HG03103 (cell line): ENCODE results near the gene ECI1.

ENCODE experiments used
- ATAC-seq: cut with Tn5 transposase; IDR thresholded peaks from one replicate; pipeline ENCODE4 v1.9.1; 2021; ENCODE audit warnings: low read depth; ENCODE audit not compliant: unreplicated experiment

The ECI1 gene, protein sequence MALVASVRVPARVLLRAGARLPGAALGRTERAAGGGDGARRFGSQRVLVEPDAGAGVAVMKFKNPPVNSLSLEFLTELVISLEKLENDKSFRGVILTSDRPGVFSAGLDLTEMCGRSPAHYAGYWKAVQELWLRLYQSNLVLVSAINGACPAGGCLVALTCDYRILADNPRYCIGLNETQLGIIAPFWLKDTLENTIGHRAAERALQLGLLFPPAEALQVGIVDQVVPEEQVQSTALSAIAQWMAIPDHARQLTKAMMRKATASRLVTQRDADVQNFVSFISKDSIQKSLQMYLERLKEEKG

GRCh38 chr16:2251296-2252111 is at the start of gene ECI1:
Gene ECI1, minus strand, starts transcription at chr16:2251587. Its CDS starts 21 bp downstream, at chr16:2251566.
- peak; percentile 80 for ATAC-seq

DNA sequence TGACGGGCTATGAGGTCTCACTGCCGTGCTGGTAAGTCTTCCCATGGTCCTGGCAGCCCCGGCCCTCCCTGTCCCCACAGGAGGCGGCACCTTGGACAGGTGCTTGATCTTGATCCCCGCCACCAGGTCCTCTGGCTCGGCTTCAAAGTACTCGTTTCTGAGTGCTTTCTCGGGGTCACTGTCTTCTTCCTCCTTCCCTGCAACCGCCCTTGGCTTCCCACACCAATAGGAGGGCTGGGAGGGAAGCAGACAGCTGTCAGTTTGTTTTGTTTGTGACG is 48.5 kb upstream of the ECI1 start:
- ATAC-seq = no peak

GRCh38 chr16:2299121-2299914 is 47.9 kb upstream of the ECI1 start:
- ATAC-seq = no peak

DNA sequence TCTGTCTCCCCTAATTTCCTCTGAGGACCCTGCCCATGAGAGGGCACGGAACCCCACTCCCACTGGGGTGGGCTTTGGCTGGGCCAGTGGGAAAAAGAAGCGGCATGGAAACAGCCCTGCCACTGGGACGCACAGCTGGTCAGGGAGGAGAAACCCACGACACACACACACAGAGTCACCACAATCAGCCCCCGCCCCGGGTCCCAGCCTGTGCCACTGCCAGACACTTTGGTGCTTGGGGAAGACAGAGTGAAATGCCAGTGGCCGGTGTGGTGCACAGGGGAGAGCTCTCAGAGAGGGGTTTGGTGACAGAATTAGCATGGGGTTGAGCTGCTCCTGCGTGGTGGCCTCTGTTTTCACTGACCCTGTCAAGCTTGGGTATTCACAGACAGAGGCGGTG is 47.2 kb upstream of the ECI1 start:
- ATAC-seq = no peak

DNA sequence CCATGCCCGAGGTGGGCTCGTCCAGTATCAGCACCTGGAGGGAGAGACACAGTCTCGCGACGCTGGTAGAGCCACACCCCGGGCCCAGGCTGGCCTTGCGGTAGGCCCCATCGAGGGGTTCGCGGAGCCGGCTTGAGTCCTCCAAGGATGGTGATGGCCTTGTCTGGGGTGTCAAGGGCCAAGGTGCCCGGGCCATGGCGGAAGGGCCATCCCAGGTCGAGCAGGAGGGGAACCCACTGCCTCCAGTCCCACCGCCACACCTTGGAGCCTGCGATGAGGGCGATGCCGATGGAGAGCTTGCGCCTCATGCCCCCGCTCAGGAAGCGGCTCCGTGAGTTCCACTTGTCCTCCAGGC is 46.1 kb upstream of the ECI1 start:
- no peak for ATAC-seq

DNA sequence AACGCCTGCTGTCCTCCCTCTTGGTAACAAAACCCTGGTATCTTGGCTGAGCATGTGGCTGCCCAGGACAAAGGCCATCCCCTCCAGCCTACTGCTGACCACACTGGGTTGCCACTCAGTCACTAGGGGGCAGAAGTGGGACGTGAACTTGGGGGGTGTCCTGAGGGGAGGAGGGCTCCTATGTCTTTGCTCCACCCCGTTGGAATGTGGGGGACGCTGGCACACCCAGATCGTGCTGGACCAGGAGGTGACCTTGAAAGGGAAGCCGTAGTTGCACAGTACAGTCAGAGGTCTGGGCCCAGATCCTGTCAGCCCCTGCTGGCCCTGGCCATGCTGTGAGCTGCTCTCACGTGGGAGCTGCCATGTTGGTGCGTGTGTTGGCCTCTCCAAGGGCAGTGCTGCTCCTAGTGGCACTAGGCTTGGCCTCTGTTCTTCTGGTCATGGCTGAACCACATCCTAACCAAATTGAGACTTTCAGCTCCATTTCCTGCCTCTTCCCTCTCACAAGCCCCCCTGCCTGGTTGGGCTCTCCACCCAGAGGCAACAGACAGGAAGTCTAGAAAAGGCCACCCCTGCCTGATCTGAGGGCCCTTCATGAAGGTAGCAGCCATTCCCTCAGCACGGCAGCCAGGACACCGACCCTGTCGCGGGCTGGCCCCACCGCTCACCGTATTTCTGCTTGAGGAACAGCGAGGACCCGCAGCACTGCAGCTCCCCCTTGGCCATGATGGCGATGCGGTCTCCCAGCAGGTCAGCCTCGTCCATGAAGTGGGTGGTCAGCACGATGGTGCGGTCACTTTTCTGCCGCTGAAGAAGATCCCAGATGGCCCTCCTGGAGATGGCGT is 45.5 kb upstream of the ECI1 start:
- ATAC-seq = no peak

DNA sequence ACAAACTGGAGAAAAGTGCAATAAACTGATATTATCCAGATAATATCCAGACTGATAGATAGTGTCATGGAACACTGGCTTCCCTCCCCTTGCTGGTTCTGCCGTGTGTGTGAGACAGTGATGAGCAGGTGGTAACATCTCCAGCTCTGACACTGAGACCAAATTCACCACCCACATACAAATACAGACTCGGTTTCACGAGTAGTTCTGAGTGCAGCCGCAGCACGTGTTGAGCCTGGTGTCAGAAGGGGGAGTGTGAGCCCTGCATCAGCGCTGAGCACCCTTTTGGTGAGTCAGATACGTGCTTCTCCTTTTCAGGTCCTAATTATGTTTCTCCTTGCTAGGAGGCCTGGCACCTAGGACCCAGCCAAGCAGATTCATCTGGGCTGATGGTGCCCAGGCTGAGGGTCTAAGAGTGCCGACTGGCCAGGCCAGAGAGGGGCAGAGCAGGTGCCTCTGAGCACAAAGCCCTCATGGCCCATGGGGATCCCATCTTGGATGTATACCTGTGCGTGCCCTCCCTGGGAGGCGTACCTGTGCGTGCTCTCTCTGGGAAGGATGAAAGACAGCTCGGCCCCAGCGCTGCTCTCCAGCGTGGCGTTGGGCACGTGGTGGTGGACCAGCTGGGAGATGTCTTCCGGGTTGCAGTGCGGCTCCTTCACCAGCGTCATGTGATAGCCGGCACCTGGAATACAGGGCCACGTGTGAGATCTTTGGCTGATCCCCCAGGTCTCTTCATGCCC is 43.8 kb upstream of the ECI1 start:
- no peak for ATAC-seq

GRCh38 chr16:2292221-2292620 is 40.8 kb upstream of the ECI1 start:
- no peak for ATAC-seq

DNA sequence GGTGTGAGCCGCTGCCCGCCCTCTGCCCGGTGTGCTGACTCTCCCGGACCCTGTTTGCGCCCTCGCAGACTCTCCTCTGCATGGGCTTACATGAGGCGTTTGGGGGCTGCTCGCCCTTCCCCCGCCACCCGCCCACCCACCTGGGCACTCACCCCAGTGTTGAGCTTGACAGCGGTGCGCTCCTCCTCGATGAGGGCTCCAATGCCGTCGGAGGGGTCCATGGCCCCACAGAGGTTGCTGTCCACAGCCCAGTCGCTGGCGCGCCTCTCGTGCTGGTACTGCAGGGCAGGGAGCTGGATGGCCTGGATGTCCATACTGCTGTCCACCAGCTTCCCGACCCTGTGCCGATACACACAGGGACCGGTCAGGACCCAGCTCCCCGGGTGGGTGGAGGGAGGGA is 37.9 kb upstream of the ECI1 start:
- ATAC-seq = no peak

GRCh38 chr16:2288726-2289125 is 37.3 kb upstream of the ECI1 start:
- ATAC-seq = no peak

DNA sequence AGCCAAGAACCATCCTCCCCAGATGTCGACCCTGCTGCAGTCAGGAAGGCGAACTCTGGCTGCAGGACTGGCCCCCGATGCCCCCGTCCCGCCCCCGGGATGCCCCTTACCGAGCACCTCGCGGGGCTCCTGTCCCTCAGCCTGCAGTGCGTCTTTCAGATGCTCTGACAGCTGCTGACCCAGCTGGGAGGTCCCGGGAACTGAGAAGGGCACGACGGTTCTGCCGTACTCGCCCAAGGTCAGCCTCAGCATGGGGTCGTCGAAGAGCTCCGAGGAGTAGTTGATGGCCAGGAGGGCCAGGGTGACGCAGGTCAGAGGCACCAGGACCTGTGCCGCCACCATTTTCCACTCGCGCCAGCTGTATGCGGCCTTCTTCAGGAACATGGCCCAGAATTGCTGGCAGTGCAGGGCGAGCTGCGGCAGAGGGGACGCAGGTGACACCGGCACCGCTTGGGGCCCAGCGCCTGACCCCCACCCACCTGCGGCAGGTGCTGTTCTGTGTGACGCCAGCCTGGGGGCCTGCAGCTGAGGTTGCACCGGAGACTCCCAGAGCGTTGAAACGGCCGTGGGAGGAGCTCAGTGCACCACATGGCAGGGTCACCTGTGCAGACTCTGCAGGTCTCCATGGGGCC is 36.6 kb upstream of the ECI1 start:
- no peak for ATAC-seq

DNA sequence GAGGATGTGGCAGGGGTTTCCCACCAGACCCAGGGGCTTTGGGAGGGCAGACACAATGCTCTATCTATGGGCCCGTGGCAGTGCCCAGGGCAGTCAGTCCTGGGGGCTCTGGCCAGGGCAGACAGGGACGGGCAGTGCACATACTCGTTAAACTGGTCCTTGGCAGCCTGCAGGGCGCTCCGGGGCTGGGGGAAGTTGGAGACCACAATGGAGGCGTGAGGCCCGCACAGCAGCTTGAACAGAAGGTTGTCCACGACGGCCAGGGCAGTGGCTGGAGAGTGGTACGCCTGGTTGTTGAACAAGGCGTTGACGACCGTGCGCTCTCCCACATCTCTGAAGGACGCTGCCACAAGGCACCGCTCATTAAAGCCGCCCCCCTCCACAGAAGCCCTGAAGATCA is 35.2 kb upstream of the ECI1 start:
- no peak for ATAC-seq

- no peak for ATAC-seq
Observed at GRCh38 chr16:2285731-2286191, 34.4 kb upstream of the ECI1 start.

DNA sequence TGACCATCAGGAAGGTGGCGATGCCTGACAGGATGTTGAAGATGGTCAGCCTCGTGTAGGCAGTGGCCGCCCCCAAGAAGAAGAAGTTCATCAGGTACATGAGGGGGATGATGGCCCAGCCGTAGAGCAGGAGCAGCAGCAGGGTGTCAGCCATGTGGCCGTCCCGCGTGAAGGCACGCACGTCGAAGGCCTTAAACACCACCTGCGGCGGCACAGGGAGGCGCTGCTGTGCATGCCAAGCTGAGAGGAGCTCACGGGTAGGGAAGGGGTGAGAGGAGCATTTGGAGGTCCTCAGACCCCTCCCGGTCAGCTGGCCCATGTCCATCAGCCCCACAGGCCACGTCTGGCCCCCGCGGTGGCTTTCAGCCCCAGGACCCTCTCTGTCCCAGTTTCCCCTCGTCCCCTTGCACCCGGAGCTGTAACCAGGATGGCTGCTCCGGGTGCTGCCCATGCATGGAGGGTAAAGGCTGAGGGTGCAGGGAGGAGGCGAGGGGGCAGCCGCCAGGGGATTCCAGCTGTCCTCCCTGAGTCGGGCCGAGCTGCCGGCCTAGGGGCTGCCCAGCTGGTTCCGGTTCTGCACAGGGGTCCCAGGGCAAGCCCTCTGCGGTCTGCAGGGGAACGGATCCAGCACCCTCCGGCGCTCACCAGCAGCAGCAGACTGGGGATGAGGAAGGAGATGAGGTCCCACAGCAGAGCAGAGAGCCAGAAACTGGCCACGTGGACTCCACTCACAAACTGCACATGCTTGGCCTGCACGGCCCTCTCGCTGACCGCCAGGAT is 33.6 kb upstream of the ECI1 start:
- ATAC-seq = no peak

GRCh38 chr16:2284001-2284770 is 32.8 kb upstream of the ECI1 start:
- no peak for ATAC-seq

DNA sequence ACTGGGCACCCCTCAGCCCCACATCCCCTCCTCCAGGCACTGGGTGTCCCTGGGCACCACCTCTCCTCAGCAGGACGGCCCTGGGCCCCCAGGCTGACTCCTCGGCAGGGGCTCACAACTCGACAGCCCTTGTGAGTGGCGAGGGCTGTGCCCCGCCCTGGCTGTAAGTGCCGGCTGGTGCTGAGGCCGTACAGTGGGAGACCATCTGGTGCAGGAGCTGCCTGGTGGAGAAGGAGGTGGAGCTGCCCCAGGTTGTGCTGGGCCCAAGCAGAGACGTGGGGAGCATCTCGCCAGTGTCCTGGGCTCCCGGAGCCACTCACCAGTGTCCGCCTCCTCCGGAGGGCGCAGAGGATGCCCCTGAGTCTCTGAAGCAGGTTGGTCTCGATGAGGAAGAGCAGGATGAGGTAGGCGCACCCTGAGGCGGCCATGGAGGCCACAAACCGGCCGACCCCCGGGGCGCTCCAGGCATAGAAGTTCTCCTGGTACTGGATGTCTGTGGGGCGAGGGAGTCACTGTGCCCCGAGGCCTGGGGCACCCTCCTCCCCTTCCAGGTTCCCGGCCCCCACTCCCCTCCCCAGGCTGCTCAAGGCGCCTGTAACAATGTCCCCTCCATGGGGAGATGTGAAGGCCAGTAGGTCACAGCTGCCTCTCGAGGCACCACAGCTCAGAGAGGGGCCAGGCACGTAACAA is 31.6 kb upstream of the ECI1 start:
- ATAC-seq = no peak

GRCh38 chr16:2282262-2282661 is 30.9 kb upstream of the ECI1 start:
- no peak for ATAC-seq
